Mammary epithelial cell (primary cell): Measurements from ENCODE around the gene CENPB.

ENCODE experiments used
- EZH2 ChIP-seq: IDR thresholded peaks from 2 replicates; pipeline ENCODE4 v1.6.1; 2012; ENCODE audit warnings: low read length, inconsistent platforms, borderline replicate concordance
- TF ChIP-seq, protein P1 (sequence below), 2 donors: IDR thresholded peaks in 1 of 2; conservative IDR thresholded peaks in 1 of 2; 2 replicates each; pipeline ENCODE4 v1.5.1; 2011 to 2012; ENCODE audit warnings: inconsistent platforms in 2 of 2, low read length in 2 of 2, mild to moderate bottlenecking in 2 of 2, control low read depth in 1 of 2, low read depth in 1 of 2; ENCODE audit not compliant: insufficient read depth in 1 of 2; ENCODE audit errors: extremely low read depth in 1 of 2

DNA sequence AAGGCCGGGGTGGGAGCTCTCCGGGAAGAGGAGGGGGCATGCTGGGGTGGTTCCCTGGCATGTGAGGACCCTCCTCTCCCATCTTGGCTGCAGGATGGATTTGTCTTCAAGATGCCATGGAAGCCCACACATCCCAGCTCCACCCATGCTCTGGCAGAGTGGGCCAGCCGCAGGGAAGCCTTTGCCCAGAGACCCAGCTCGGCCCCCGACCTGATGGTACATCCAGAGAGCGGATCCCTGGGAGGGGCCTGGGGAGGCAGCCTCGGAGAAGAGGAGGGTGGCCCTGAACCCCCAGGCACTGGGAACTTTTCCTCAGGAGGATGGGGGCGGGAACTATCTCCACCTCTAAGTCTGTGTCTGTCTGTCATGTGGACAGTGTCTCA, 14.3 kb upstream of the CENPB start:
- TF ChIP-seq, protein P1, sequence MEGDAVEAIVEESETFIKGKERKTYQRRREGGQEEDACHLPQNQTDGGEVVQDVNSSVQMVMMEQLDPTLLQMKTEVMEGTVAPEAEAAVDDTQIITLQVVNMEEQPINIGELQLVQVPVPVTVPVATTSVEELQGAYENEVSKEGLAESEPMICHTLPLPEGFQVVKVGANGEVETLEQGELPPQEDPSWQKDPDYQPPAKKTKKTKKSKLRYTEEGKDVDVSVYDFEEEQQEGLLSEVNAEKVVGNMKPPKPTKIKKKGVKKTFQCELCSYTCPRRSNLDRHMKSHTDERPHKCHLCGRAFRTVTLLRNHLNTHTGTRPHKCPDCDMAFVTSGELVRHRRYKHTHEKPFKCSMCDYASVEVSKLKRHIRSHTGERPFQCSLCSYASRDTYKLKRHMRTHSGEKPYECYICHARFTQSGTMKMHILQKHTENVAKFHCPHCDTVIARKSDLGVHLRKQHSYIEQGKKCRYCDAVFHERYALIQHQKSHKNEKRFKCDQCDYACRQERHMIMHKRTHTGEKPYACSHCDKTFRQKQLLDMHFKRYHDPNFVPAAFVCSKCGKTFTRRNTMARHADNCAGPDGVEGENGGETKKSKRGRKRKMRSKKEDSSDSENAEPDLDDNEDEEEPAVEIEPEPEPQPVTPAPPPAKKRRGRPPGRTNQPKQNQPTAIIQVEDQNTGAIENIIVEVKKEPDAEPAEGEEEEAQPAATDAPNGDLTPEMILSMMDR (conservative IDR thresholded peaks at IDR 0.05 in 1 of 2, IDR thresholded peaks at IDR 0.05 in 1 of 2; ENCODE audit: extremely low read depth in 1 of 2, insufficient read depth in 1 of 2, low read depth in 1 of 2, low read length in 2 of 2): no peak
- no peak for TF ChIP-seq EZH2
